DOHH2 (cell line): ENCODE measurements around the gene NCF4.

Source experiments
- H3F3A ChIP-seq: fragments of 200-600 bp; sonication (generic), shearing (Covaris generic); 2 replicates; pipeline ENCODE4 v1.6.0; 2016; ENCODE audit warnings: antibody characterized with exemption, mild to moderate bottlenecking; ENCODE audit not compliant: control insufficient read depth, insufficient read depth
- H3K27ac ChIP-seq: fragments of 200-600 bp; sonication (generic); 2 replicates; pipeline ENCODE4 v1.5.1; 2014; ENCODE audit warnings: low read depth, mild to moderate bottlenecking, low read length, moderate library complexity
- H3K27me3 ChIP-seq: fragments of 200-600 bp; sonication (generic); 2 replicates; pipeline ENCODE4 v1.6.1; 2014; ENCODE audit warnings: mild to moderate bottlenecking, low read length, mixed read lengths; ENCODE audit not compliant: control insufficient read depth
- H3K36me3 ChIP-seq: fragments of 200-600 bp; sonication (generic); 2 replicates; pipeline ENCODE4 v1.6.1; 2014; ENCODE audit warnings: mild to moderate bottlenecking, low read length, moderate library complexity, mixed read lengths; ENCODE audit not compliant: control insufficient read depth
- H3K4me1 ChIP-seq: fragments of 200-600 bp; sonication (generic); 2 replicates; pipeline ENCODE4 v1.6.1; 2014; ENCODE audit warnings: mild to moderate bottlenecking, low read length, mixed read lengths; ENCODE audit not compliant: control insufficient read depth
- H3K4me2 ChIP-seq: fragments of 200-600 bp; sonication (generic); 2 replicates; pipeline ENCODE4 v1.6.0; 2014; ENCODE audit warnings: mild to moderate bottlenecking, low read length, moderate library complexity
- H3K4me3 ChIP-seq: fragments of 200-600 bp; sonication (generic); 2 replicates; pipeline ENCODE4 v1.5.1; 2014; ENCODE audit warnings: mild to moderate bottlenecking, low read length, mixed read lengths
- H3K79me2 ChIP-seq: fragments of 200-600 bp; sonication (generic); 2 replicates; pipeline ENCODE4 v1.6.1; 2014; ENCODE audit warnings: mild to moderate bottlenecking, low read length, mixed read lengths; ENCODE audit not compliant: control insufficient read depth
- H3K9me2 ChIP-seq: fragments of 200-600 bp; sonication (generic); replicated peaks from 2 replicates; pipeline ENCODE4 v1.6.1; 2014; ENCODE audit warnings: mild to moderate bottlenecking, low read length, mixed read lengths; ENCODE audit not compliant: control insufficient read depth
- H3K9me3 ChIP-seq: fragments of 200-600 bp; sonication (generic); 2 replicates; pipeline ENCODE4 v1.6.1; 2014; ENCODE audit warnings: antibody characterized with exemption, low read length, mixed read lengths; ENCODE audit not compliant: control insufficient read depth, insufficient read depth
- H4K20me1 ChIP-seq: fragments of 200-600 bp; sonication (generic); 2 replicates; pipeline ENCODE4 v1.6.0; 2014; ENCODE audit warnings: low read depth, mild to moderate bottlenecking, antibody characterized with exemption, low read length, moderate library complexity; ENCODE audit not compliant: control insufficient read depth, insufficient read depth
- EZH2phosphoT487 ChIP-seq: fragments of 200-600 bp; sonication (generic); IDR thresholded peaks from 2 replicates; pipeline ENCODE4 v1.6.1; 2017; ENCODE audit warnings: borderline replicate concordance, mild to moderate bottlenecking, antibody characterized with exemption, low read length, moderate library complexity, mixed read lengths
- TF ChIP-seq, protein P1 (sequence below): fragments of 200-600 bp; sonication (generic); IDR thresholded peaks from one replicate; pipeline ENCODE4 v1.5.1; 2014; ENCODE audit warnings: antibody characterized with exemption, mild to moderate bottlenecking, low read depth, low read length; ENCODE audit not compliant: poor library complexity, severe bottlenecking

NCF4 gene

GRCh38 chr22:36823186-36823839 is 37.5 kb upstream of the NCF4 start:
- H3K27me3 ChIP-seq = no peaks in the 10 kb centered on the region; the same call in 1 of the 2 replicates
- no peak overlapping the region for H3K4me3 ChIP-seq
- no peaks in the 10 kb centered on the region for H4K20me1 ChIP-seq
- H3K9me2 ChIP-seq = no peaks in the 10 kb centered on the region
- no peaks in the 10 kb centered on the region for H3F3A ChIP-seq
- H3K36me3 ChIP-seq = no peaks in the 10 kb centered on the region
- peaks cover 6% of the 10 kb centered on the region for H3K4me1 ChIP-seq
- no peak overlapping the region for H3K4me2 ChIP-seq
- H3K27ac ChIP-seq = no peak overlapping the region
- no peaks in the 10 kb centered on the region for H3K79me2 ChIP-seq
- H3K9me3 ChIP-seq = no peaks in the 10 kb centered on the region
- TF ChIP-seq, protein P1, sequence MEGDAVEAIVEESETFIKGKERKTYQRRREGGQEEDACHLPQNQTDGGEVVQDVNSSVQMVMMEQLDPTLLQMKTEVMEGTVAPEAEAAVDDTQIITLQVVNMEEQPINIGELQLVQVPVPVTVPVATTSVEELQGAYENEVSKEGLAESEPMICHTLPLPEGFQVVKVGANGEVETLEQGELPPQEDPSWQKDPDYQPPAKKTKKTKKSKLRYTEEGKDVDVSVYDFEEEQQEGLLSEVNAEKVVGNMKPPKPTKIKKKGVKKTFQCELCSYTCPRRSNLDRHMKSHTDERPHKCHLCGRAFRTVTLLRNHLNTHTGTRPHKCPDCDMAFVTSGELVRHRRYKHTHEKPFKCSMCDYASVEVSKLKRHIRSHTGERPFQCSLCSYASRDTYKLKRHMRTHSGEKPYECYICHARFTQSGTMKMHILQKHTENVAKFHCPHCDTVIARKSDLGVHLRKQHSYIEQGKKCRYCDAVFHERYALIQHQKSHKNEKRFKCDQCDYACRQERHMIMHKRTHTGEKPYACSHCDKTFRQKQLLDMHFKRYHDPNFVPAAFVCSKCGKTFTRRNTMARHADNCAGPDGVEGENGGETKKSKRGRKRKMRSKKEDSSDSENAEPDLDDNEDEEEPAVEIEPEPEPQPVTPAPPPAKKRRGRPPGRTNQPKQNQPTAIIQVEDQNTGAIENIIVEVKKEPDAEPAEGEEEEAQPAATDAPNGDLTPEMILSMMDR = no peak
- no peak for TF ChIP-seq EZH2phosphoT487

GRCh38 chr22:36824655-36825054 is 36.2 kb upstream of the NCF4 start:
- peaks cover 6% of the 10 kb centered on the region for H3K4me1 ChIP-seq
- H3K79me2 ChIP-seq = no peaks in the 10 kb centered on the region
- TF ChIP-seq, protein P1 = no peak
- TF ChIP-seq EZH2phosphoT487 = no peak
- H3K27ac ChIP-seq = no peak overlapping the region
- H3K9me2 ChIP-seq = no peaks in the 10 kb centered on the region
- no peaks in the 10 kb centered on the region for H3K27me3 ChIP-seq
- H3K4me3 ChIP-seq = no peak overlapping the region
- no peaks in the 10 kb centered on the region for H3F3A ChIP-seq
- no peaks in the 10 kb centered on the region for H3K36me3 ChIP-seq
- H3K4me2 ChIP-seq = no peak overlapping the region
- no peaks in the 10 kb centered on the region for H4K20me1 ChIP-seq
- no peaks in the 10 kb centered on the region for H3K9me3 ChIP-seq

DNA sequence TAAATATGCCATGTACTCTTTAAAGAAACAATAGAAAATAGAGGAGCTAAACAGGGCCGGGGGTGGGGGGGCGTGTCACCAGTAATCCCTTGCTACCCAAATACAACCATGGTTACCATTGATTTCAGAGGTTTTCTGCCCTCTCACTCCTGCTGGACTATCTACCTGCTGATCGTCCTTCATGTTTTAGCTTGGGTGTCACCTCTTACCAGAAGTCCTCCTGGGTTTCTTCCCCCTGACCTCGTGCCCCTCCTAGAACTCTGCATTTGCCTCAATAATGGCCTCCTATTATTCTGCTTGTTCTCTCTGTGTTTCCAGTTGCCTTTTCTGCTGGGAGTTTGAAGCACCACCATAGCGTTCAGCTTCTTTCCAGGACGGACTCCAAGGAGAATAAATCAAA is 34.5 kb upstream of the NCF4 start:
- H4K20me1 ChIP-seq = no peaks in the 10 kb centered on the region
- H3K4me2 ChIP-seq = no peak overlapping the region
- no peak for TF ChIP-seq EZH2phosphoT487
- TF ChIP-seq, protein P1 = no peak
- H3K9me2 ChIP-seq = no peaks in the 10 kb centered on the region
- no peak overlapping the region for H3K27ac ChIP-seq
- H3K27me3 ChIP-seq = no peaks in the 10 kb centered on the region
- no peaks in the 10 kb centered on the region for H3F3A ChIP-seq
- no peaks in the 10 kb centered on the region for H3K9me3 ChIP-seq
- H3K36me3 ChIP-seq = no peaks in the 10 kb centered on the region
- no peaks in the 10 kb centered on the region for H3K79me2 ChIP-seq
- no peak overlapping the region for H3K4me3 ChIP-seq
- H3K4me1 ChIP-seq = peaks cover 6% of the 10 kb centered on the region
